Hematopoietic multipotent progenitor cell treated with erythropoietin and hydrocortisone succinate and interleukin-3 and kit ligand, for 4 days (in vitro differentiated cells): ENCODE results near the gene MTG1.

Source experiments
- DNase-seq: peaks from one replicate; pipeline ENCODE4 v3.0.0-alpha.2; 2015

The MTG1 gene

GRCh38 chr10:133471300-133472109, 77.5 kb downstream of the MTG1 start:
- no peak for DNase-seq
